ENCODE results near the gene CPLX1.

CPLX1 gene

DNA sequence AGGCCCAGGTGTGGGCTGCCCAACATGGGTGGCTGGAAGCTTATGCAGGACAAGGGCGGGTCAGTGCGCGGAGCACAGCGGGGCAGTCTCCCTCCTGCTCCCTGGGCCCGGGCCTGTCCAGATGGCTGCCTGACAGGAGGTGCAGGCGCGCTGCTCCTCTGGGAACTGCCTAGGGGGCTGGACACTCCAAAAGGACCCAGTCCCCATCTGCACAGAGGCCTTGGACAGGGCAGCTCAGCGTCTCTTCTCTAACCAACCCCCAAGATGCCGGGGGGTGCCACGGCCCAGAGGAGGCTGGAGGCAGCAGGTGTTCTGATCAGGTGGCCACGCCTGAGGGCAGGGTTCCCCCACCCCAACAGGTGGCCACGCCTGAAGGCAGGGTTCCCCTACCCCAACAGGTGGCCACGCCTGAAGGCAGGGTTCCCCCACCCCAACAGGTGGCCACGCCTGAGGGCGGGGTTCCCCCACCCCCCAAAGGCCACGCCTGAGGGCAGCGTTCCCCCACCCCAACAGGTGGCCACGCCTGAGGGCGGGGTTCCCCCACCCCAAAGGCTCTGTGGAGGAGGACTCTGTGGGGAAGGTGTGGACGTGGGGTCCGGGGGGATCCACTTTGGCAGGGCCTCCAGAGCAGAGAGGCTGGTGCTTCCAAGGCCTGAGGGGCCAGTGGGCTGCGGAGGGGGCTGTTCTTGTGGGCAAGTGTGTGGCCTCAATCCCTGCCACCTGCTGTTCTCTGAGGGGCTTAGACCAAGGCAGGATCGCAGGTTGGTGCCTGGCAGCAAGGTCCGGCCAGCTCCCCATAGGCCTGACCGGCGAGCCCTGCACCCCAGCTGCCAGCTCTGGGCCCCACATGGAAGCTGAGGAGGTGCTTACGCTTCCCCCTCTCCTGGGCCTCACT, 36.1 kb downstream of the CPLX1 start:
- TF ChIP-seq POU2F2 (IDR thresholded peaks at IDR 0.05; ENCODE audit: low read depth, low read length): no peak
- FAIRE-seq (no peak), DNase-seq (ENCODE audit: insufficient read length, low spot score) (no peak)

DNA sequence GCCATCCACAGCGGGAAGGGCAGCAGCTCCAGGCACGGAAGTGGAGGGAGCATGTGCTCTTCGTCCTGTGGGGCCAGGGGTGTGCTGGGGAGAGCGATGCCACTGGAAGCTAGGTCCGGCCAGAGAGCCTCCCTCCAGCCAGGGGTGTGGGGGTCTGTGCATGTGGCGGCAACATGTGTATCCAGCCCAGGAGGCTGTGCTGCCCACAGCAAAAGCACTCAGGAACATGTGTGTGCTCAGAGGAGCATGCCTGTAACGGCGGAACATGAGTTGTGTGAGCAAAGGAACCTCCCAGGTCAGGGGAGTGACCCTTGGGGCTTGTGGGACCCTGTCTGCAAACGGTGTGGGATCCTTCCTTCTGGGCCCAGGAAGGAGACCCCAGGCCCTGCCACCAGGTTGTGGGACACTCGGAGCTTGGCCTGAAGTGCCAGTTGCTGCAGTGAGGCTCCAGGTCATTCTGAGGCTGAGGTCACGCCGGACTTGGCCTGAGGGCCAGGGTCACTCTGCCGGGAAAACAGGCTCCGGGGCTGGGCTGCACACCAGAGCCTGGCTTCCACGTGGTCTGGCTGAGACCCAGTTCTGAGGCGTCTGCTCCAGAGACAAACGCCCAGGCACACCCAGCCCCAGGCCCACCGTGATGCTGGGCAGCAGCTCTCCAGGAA, 37.2 kb downstream of the CPLX1 start:
- no peak for TF ChIP-seq PAX5 (IDR thresholded peaks at IDR 0.05; ENCODE audit: insufficient read depth, low read length, severe bottlenecking)
- TF ChIP-seq POLR2AphosphoS5 (IDR thresholded peaks at IDR 0.05; ENCODE audit: low read depth, low read length): no peak
- TF ChIP-seq TAF1 (IDR thresholded peaks at IDR 0.05; ENCODE audit: low read depth, low read length): no peak
- no peak for TF ChIP-seq SPI1 (IDR thresholded peaks at IDR 0.05; ENCODE audit: low read depth, low read length)
- no peak for TF ChIP-seq POU2F2 (IDR thresholded peaks at IDR 0.05; ENCODE audit: low read depth, low read length)
- TF ChIP-seq POLR2A (IDR thresholded peaks at IDR 0.05; ENCODE audit: low read depth, low read length): no peak
- DNase-seq (ENCODE audit: insufficient read length, low spot score) (no peak), FAIRE-seq (no peak)

DNA sequence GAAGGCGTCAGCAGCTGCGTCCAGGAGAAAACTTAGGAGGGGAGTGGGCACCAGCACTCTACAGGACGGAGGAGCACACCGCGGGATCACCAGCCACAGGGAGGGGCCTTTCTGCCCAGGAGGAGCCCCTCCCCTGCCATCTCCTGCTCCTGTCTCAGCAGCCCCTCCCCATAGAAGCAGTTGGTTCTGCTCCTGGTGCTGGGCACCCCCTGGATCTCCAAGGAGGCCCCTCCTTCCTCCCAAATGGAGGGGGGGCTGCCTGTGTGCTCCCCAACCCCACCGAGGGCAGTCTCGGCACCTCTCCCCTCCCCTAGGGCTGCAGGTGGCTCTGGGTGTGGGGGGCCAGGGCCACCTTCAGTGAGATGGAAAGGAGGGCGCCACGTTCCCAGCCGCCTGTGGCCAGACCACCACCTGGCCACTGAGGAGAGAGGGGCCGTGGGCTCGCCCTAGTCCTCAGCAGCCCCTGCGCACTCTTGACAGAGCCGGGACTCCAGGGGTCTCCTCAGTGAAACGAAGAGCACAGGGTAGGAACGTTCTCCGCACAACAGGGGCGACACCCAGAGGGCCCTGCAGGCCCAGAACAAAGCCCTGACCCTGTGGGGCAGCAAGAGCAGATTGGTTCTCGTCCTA, 37.8 kb downstream of the CPLX1 start:
- TF ChIP-seq POLR2AphosphoS5 (IDR thresholded peaks at IDR 0.05; ENCODE audit: low read depth, low read length): no peak
- DNase-seq (ENCODE audit: insufficient read length, low spot score) (no peak), FAIRE-seq (no peak)

GRCh38 chr4:787561-787981, 38.4 kb downstream of the CPLX1 start:
- DNase-seq (ENCODE audit: insufficient read length, low spot score) (no peak), FAIRE-seq (no peak)
- TF ChIP-seq PAX5 (IDR thresholded peaks at IDR 0.05; ENCODE audit: insufficient read depth, low read length, severe bottlenecking): no peak
- TF ChIP-seq SPI1 (IDR thresholded peaks at IDR 0.05; ENCODE audit: low read depth, low read length): no peak
- TF ChIP-seq POU2F2 (IDR thresholded peaks at IDR 0.05; ENCODE audit: low read depth, low read length): no peak
- no peak for TF ChIP-seq TAF1 (IDR thresholded peaks at IDR 0.05; ENCODE audit: low read depth, low read length)
- no peak for TF ChIP-seq POLR2A (IDR thresholded peaks at IDR 0.05; ENCODE audit: low read depth, low read length)
- no peak for TF ChIP-seq POLR2AphosphoS5 (IDR thresholded peaks at IDR 0.05; ENCODE audit: low read depth, low read length)

DNA sequence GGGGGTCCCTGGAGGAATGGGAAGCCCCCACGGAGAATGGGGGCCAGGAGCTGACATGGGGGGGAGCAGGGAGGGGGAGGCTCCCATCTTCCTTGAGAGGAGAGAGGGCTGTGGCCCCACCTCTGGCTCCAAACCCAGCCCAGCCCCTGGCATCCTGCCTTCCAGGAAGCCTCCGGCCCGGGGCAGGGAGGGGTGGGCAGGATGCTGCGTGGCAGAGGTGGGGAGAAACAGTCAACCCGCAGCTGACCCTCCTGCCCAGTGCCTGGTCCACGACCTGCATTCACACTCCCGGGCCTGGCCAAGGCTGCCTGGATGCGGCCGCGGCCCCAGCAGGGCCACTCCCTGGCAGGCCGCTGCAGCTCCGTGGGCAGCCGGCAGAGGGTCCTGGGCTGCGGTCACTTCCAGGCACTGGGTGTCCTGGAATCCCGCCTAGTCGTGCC, 39.0 kb downstream of the CPLX1 start:
- FAIRE-seq (no peak), DNase-seq (ENCODE audit: insufficient read length, low spot score) (no peak)
- TF ChIP-seq POLR2AphosphoS5 (IDR thresholded peaks at IDR 0.05; ENCODE audit: low read depth, low read length): no peak
- no peak for TF ChIP-seq POU2F2 (IDR thresholded peaks at IDR 0.05; ENCODE audit: low read depth, low read length)
- no peak for TF ChIP-seq POLR2A (IDR thresholded peaks at IDR 0.05; ENCODE audit: low read depth, low read length)
- no peak for TF ChIP-seq TAF1 (IDR thresholded peaks at IDR 0.05; ENCODE audit: low read depth, low read length)
- TF ChIP-seq PAX5 (IDR thresholded peaks at IDR 0.05; ENCODE audit: insufficient read depth, low read length, severe bottlenecking): no peak
- TF ChIP-seq SPI1 (IDR thresholded peaks at IDR 0.05; ENCODE audit: low read depth, low read length): no peak

- TF ChIP-seq POU2F2 (IDR thresholded peaks at IDR 0.05; ENCODE audit: low read depth, low read length): no peak
- no peak for TF ChIP-seq POLR2A (IDR thresholded peaks at IDR 0.05; ENCODE audit: low read depth, low read length)
- DNase-seq (ENCODE audit: insufficient read length, low spot score) (no peak), FAIRE-seq (no peak)
Observed at GRCh38 chr4:786074-786741, 39.7 kb downstream of the CPLX1 start.

- DNase-seq (ENCODE audit: insufficient read length, low spot score) (no peak), FAIRE-seq (no peak)
- TF ChIP-seq POLR2AphosphoS5 (IDR thresholded peaks at IDR 0.05; ENCODE audit: low read depth, low read length): no peak
- no peak for TF ChIP-seq POU2F2 (IDR thresholded peaks at IDR 0.05; ENCODE audit: low read depth, low read length)
- TF ChIP-seq POLR2A (IDR thresholded peaks at IDR 0.05; ENCODE audit: low read depth, low read length): no peak
- TF ChIP-seq SPI1 (IDR thresholded peaks at IDR 0.05; ENCODE audit: low read depth, low read length): no peak
- TF ChIP-seq TAF1 (IDR thresholded peaks at IDR 0.05; ENCODE audit: low read depth, low read length): no peak
- TF ChIP-seq PAX5 (IDR thresholded peaks at IDR 0.05; ENCODE audit: insufficient read depth, low read length, severe bottlenecking): no peak
Observed at GRCh38 chr4:785332-786073, 40.4 kb downstream of the CPLX1 start.

DNA sequence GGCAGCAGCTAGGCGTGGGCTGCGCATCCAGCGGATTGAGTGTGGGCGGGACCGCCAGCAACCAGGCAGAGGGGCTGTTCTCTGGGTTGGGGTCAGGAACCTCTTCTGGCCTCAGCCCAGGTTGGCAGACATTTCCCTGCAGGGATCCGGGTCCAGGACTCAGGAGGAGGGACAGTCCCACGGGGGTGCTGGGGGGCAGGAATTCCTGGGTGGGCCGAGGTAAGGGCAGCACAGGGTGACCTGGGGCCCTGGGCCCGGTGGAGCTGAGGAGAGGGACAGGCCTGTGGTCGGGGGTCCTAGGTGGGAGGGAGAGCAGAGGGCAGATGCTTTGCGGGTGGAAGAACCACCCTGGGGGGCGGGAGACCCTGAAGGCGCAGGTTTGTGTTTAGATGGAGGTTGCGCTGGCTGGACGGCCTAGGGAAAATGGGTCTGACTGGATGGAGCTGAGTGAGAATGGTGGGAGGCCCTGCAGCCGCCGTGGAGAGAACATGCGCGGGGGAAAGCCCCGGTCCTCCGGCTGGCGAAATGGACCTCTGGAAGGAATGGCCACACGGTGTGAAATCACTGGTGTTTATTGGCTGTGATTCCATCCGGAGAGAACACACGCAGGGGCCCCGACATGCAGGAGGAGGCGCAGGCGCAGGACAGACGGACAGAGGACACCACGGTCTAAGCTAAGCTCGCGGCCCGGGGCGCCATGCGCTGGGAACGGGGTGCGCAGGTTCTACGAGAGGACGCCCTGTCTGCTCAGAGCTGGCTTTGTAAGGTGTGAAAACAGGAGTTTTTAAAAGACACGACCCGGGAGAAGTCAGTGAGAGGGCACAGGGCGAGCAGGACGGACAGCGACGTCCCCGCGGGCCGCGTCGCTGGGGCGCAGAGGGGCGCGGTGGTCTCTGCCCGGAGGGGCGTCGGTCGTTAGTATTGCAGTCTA, 41.3 kb downstream of the CPLX1 start:
- no peak for FAIRE-seq
- DNase-seq (ENCODE audit: insufficient read length, low spot score): no peak
- no peak for TF ChIP-seq POU2F2 (IDR thresholded peaks at IDR 0.05; ENCODE audit: low read depth, low read length)

All from GM12891 (cell line).